Astrocyte (in vitro differentiated cells and primary cell): ENCODE results near the gene CARD9.

ENCODE experiments used
- CTCF ChIP-seq: IDR thresholded peaks from 2 replicates; pipeline ENCODE4 v1.5.1; 2011; ENCODE audit warnings: low read depth, mild to moderate bottlenecking, inconsistent platforms, low read length, moderate library complexity; ENCODE audit not compliant: insufficient read depth
- EZH2 ChIP-seq: IDR thresholded peaks from 2 replicates; pipeline ENCODE4 v1.6.1; 2012; ENCODE audit warnings: mild to moderate bottlenecking, low read length, inconsistent platforms; ENCODE audit not compliant: insufficient read depth

GRCh38 chr9:136321561-136321960 lies 51.9 kb downstream of the CARD9 start:
- TF ChIP-seq CTCF = no peak
- no peak for TF ChIP-seq EZH2
